ENCODE results near the gene GJB4. TPM values are rescaled to one million over a fixed set of nuclear protein-coding genes. Genes with fewer than 3 reads are reported as not detected.
"Not testable (repeated sequence)": the region's sequence is repeated elsewhere in the genome, so short reads cannot be mapped to it uniquely, and the experiment has no call there.

Gene GJB4
- total RNA-seq, 1 donor from 2014 or later, result not detected

- intact Hi-C loops (cut with DNase I), result no loop called here
- no peak for DNase-seq (ENCODE audit: low spot score)
Observed at GRCh38 chr1:34792868-34793727, 33.6 kb downstream of the GJB4 start, which contains the start of gene GJA4. Gene GJA4, plus strand, starts transcription at chr1:34792999. Its CDS starts 1,215 bp downstream, at chr1:34794214.

DNA sequence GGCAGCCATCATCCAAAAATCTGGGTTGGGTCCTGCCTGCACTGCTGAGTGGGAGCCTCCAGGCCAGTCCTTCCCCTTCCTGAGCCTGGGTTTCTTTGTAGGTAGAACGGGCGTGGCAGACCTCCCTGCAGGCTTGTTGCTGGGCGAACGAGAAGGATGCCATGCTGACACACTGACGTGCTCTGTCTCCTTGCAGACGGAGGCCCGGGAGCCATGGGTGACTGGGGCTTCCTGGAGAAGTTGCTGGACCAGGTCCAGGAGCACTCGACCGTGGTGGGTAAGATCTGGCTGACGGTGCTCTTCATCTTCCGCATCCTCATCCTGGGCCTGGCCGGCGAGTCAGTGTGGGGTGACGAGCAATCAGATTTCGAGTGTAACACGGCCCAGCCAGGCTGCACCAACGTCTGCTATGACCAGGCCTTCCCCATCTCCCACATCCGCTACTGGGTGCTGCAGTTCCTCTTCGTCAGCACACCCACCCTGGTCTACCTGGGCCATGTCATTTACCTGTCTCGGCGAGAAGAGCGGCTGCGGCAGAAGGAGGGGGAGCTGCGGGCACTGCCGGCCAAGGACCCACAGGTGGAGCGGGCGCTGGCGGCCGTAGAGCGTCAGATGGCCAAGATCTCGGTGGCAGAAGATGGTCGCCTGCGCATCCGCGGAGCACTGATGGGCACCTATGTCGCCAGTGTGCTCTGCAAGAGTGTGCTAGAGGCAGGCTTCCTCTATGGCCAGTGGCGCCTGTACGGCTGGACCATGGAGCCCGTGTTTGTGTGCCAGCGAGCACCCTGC is 34.7 kb downstream of the GJB4 start:
- intact Hi-C loops (cut with DNase I), result no loop called here
- no peak for DNase-seq (ENCODE audit: low spot score)

DNA sequence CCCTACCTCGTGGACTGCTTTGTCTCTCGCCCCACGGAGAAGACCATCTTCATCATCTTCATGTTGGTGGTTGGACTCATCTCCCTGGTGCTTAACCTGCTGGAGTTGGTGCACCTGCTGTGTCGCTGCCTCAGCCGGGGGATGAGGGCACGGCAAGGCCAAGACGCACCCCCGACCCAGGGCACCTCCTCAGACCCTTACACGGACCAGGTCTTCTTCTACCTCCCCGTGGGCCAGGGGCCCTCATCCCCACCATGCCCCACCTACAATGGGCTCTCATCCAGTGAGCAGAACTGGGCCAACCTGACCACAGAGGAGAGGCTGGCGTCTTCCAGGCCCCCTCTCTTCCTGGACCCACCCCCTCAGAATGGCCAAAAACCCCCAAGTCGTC is 35.2 kb downstream of the GJB4 start:
- no peak for DNase-seq (ENCODE audit: low spot score)
- intact Hi-C loops (cut with DNase I), result no loop called here

GRCh38 chr1:34795916-34796315 is 36.4 kb downstream of the GJB4 start:
- DNase-seq (ENCODE audit: low spot score), result no peak
- intact Hi-C loops (cut with DNase I), result no loop called here

DNA sequence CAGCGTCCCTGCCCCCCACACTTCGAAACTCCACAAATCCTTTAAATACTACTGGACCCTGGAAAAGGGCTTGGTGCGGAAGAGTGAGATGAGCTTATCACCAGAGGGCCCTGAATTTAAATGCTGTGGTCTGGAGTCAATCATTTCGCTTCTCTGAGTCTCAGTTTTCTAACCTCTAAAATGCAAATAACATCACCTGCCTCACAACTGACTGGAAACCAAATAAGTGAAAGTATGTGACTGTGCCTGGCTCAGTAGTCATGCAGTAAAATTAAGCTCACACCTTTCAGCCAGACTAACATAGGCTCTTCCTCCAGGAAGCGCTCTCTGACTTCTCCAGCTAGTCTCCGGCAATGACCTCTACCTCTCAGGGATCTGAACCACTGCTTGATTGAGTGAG is 37.5 kb downstream of the GJB4 start:
- intact Hi-C loops (cut with DNase I), result no loop called here

GRCh38 chr1:34800214-34800613 is 40.7 kb downstream of the GJB4 start:
- intact Hi-C loops (cut with DNase I), result no loop called here
- no peak for DNase-seq (ENCODE audit: low spot score)

More for the DNA sequence above, 37.5 kb downstream of the GJB4 start:
- no peak for DNase-seq (ENCODE audit: low spot score)

DNA sequence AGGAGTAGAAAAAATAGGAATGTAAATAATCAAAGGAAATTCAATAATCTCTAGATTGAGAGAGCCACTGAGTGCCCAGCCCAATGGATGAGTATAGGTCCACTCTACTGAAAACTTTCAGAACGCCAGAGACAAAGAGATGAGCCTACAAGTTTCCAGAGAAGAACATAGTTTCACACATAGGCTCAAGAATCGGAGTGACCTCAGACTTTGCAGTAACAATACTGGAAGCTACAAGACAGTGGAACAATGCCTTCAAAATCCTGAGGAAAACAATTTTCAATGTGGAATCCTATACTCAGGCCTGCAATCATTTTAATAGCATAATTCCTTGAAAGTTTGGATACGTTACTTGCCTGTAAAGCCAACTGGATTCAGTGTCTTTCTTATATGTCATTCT is 44.2 kb downstream of the GJB4 start:
- DNase-seq (ENCODE audit: low spot score), result no peak
- intact Hi-C loops (cut with DNase I), result no loop called here

DNA sequence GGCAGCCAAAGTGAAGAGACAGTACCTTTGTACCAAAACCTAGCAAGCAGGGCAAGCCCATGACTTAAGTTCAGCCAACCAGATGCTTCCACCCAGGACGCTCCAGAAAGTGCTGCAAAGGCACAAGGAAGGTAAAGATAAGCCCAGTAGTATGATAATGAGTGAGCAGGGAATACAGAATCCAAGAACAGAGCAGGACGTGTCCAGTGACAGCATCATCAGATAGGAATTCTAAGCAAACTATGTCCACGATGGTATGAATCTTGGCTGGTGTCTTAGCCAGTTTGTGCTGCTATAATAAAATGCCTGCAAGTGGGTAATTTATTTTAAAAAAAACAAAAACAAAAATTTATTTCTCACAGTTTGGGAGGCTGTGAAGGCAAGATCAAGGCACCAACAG is 46.9 kb downstream of the GJB4 start:
- intact Hi-C loops (cut with DNase I), result no loop called here
- DNase-seq (ENCODE audit: low spot score), result no peak

- intact Hi-C loops (cut with DNase I), result no loop called here
Observed at GRCh38 chr1:34808051-34808810, 48.7 kb downstream of the GJB4 start.

DNA sequence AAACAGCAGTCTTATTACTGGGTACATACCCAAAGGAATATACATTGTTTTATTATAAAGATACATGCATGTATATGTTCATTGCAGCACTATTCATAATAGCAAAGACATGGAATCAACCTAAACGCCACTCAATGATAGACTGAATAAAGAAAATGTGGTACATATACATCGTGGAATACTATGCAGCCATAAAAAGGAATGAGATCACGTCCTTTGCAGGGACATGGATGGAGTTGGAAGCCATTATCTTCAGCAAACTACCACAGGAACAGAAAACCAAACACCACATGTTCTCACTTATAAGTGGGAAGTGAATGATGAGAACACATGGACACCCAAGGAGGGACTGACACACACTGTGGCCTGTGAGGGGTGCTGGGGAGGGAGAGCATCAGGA is 51.2 kb downstream of the GJB4 start:
- intact Hi-C loops (cut with DNase I), result not testable (repeated sequence)

More at GRCh38 chr1:34808051-34808810, 48.7 kb downstream of the GJB4 start:
- DNase-seq (ENCODE audit: low spot score), result no peak

More for the DNA sequence above, 51.2 kb downstream of the GJB4 start:
- DNase-seq (ENCODE audit: low spot score), result not testable (repeated sequence)

Other genes starting within 250 kb of the GJB4 start
- not detected for gene GJB5, start 4.7 kb upstream of the GJB4 start, total RNA-seq
- not detected for gene GJB3, start 21.5 kb downstream of the GJB4 start, total RNA-seq
- gene GJA4, start 33.3 kb downstream of the GJB4 start, total RNA-seq, result 34.7 TPM
- gene SMIM12, start 100.0 kb downstream of the GJB4 start, total RNA-seq, result 49.4 TPM
- 0.11 TPM for gene DLGAP3, start 169.9 kb downstream of the GJB4 start, total RNA-seq
- 8.5 TPM for gene TMEM35B, start 225.6 kb downstream of the GJB4 start, total RNA-seq